Activated CD8-positive, alpha-beta T cell treated with anti-CD3 and anti-CD28 coated beads, Interleukin-2, amount 10 ng/mL, durations not matched to agents 7 days and 5 days (primary cell): ENCODE data around the gene RBMXL3. TPM values are rescaled to one million over a fixed set of nuclear protein-coding genes. Genes with fewer than 3 reads are reported as not detected.
"Not testable (repeated sequence)": the region's sequence is repeated elsewhere in the genome, so short reads cannot be mapped to it uniquely, and the experiment has no call there.

Experiments used
- ATAC-seq: fragments of 150-1000 bp; cut with Tn5 transposase; one replicate; pipeline ENCODE4 v1.10.0; 2021; ENCODE audit warnings: moderate library complexity
- CTCF ChIA-PET: fragments of 350-600 bp; sonication (Branson Sonifier 250); formaldehyde crosslinking; loops from one replicate; lab custom pipeline; 2021; ENCODE audit warnings: antibody characterized with exemption; lab: Charles Lee
- POLR2A ChIA-PET: fragments of 350-600 bp; sonication (Branson Sonifier 250); formaldehyde crosslinking; loops from one replicate; lab custom pipeline; 2021; ENCODE audit warnings: antibody characterized with exemption; lab: Charles Lee
- DNase-seq: peaks from one replicate; pipeline ENCODE4 v3.0.0-alpha.2; 2020
- H3K27ac Mint-ChIP-seq: one replicate; pipeline ENCODE4 v1.8.0; 2021; ENCODE audit warnings: mild to moderate bottlenecking, mixed read lengths
- H3K27me3 Mint-ChIP-seq: one replicate; pipeline ENCODE4 v1.8.0; 2021; ENCODE audit warnings: low read depth, mixed read lengths
- H3K36me3 Mint-ChIP-seq: one replicate; pipeline ENCODE4 v1.8.0; 2021; ENCODE audit warnings: low read depth, mixed read lengths
- H3K4me1 Mint-ChIP-seq: one replicate; pipeline ENCODE4 v1.8.0; 2021; ENCODE audit warnings: low read depth, mixed read lengths
- H3K4me3 Mint-ChIP-seq: one replicate; pipeline ENCODE4 v1.8.0; 2021; ENCODE audit warnings: mild to moderate bottlenecking, mixed read lengths
- H3K9me3 Mint-ChIP-seq: one replicate; pipeline ENCODE4 v1.8.0; 2022; ENCODE audit warnings: mixed read lengths; ENCODE audit not compliant: insufficient read depth
- total RNA-seq, 2 experiments: library from RNA; stranded (reverse); gene quantifications; one replicate each; pipeline ENCODE4 v1.2.3, GENCODE V29; 2021

Gene RBMXL3
- total RNA-seq, 2 experiments from 2014 or later, result not detected

- H3K9me3 Mint-ChIP-seq, result no peaks in the 10 kb centered on the region
- H3K27me3 Mint-ChIP-seq, result no peaks in the 10 kb centered on the region
- DNase-seq (no peak), ATAC-seq (no peak)
- ChIA-PET POLR2A (no interaction called here), CTCF (no interaction called here)
- H3K4me1 Mint-ChIP-seq, result no peaks in the 10 kb centered on the region
- H3K36me3 Mint-ChIP-seq, result no peaks in the 10 kb centered on the region
- no peak overlapping the region for H3K4me3 Mint-ChIP-seq
- no peak overlapping the region for H3K27ac Mint-ChIP-seq
Measured at GRCh38 chrX:115192244-115192700, 3.1 kb downstream of the RBMXL3 start.

GRCh38 chrX:115204040-115204439, 14.8 kb downstream of the RBMXL3 start:
- ChIA-PET CTCF (no interaction called here), POLR2A (no interaction called here)
- ATAC-seq (no peak), DNase-seq (no peak)
- no peaks in the 10 kb centered on the region for H3K27me3 Mint-ChIP-seq
- H3K9me3 Mint-ChIP-seq, result no peaks in the 10 kb centered on the region
- no peaks in the 10 kb centered on the region for H3K4me1 Mint-ChIP-seq
- no peaks in the 10 kb centered on the region for H3K36me3 Mint-ChIP-seq
- H3K27ac Mint-ChIP-seq, result no peak overlapping the region
- no peak overlapping the region for H3K4me3 Mint-ChIP-seq

GRCh38 chrX:115209547-115209946, 20.3 kb downstream of the RBMXL3 start:
- H3K9me3 Mint-ChIP-seq, DNase-seq, CTCF ChIA-PET, H3K4me3 Mint-ChIP-seq, H3K27ac Mint-ChIP-seq, H3K36me3 Mint-ChIP-seq, POLR2A ChIA-PET, H3K27me3 Mint-ChIP-seq, ATAC-seq, H3K4me1 Mint-ChIP-seq: not testable (repeated sequence)

DNA sequence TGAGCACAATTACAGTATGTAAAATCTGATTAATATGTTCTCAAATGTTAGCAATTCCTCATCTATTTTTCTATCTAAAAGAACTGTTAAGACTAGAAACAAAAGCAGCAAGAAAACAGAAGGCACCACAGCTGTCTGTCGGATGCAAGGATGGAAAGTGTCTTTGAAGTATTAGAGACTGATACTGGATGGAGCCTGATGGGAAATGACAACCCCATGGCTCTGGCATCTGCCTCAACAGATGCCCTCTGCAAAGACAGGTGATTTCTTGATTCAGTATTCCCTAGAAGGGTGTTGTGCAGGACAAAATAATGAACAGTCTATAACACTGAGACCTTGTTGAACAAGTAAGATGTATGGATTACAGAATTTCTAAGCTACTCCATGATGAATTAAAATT, 24.9 kb downstream of the RBMXL3 start:
- no peak for ATAC-seq
- CTCF ChIA-PET, result no interaction called here
- no peaks in the 10 kb centered on the region for H3K36me3 Mint-ChIP-seq

GRCh38 chrX:115214605-115215004, 25.4 kb downstream of the RBMXL3 start:
- Mint-ChIP-seq H3K4me1 (no peaks in the 10 kb centered on the region), H3K36me3 (no peaks in the 10 kb centered on the region), H3K27me3 (no peaks in the 10 kb centered on the region), H3K4me3 (no peak overlapping the region), H3K9me3 (no peaks in the 10 kb centered on the region), H3K27ac (no peak overlapping the region)
- no peak for DNase-seq
- ChIA-PET POLR2A (no interaction called here), CTCF (no interaction called here)
- ATAC-seq, result no peak

More for the DNA sequence above, 24.9 kb downstream of the RBMXL3 start:
- no peaks in the 10 kb centered on the region for H3K4me1 Mint-ChIP-seq
- H3K27ac Mint-ChIP-seq, result no peak overlapping the region
- no peaks in the 10 kb centered on the region for H3K9me3 Mint-ChIP-seq
- H3K27me3 Mint-ChIP-seq, result no peaks in the 10 kb centered on the region
- H3K4me3 Mint-ChIP-seq, result no peak overlapping the region
- no peak for DNase-seq
- POLR2A ChIA-PET, result no interaction called here

GRCh38 chrX:115217346-115217745, 28.1 kb downstream of the RBMXL3 start:
- H3K36me3 Mint-ChIP-seq, CTCF ChIA-PET, DNase-seq, H3K4me1 Mint-ChIP-seq, H3K27me3 Mint-ChIP-seq, H3K4me3 Mint-ChIP-seq, H3K27ac Mint-ChIP-seq, POLR2A ChIA-PET, H3K9me3 Mint-ChIP-seq, ATAC-seq: not testable (repeated sequence)

- ChIA-PET POLR2A (no interaction called here), CTCF (no interaction called here)
- Mint-ChIP-seq H3K9me3 (no peaks in the 10 kb centered on the region), H3K4me3 (no peak overlapping the region), H3K27me3 (no peaks in the 10 kb centered on the region), H3K36me3 (no peaks in the 10 kb centered on the region), H3K27ac (no peak overlapping the region), H3K4me1 (no peaks in the 10 kb centered on the region)
- ATAC-seq (no peak), DNase-seq (no peak)
Measured at GRCh38 chrX:115226929-115227328, 37.7 kb downstream of the RBMXL3 start.

DNA sequence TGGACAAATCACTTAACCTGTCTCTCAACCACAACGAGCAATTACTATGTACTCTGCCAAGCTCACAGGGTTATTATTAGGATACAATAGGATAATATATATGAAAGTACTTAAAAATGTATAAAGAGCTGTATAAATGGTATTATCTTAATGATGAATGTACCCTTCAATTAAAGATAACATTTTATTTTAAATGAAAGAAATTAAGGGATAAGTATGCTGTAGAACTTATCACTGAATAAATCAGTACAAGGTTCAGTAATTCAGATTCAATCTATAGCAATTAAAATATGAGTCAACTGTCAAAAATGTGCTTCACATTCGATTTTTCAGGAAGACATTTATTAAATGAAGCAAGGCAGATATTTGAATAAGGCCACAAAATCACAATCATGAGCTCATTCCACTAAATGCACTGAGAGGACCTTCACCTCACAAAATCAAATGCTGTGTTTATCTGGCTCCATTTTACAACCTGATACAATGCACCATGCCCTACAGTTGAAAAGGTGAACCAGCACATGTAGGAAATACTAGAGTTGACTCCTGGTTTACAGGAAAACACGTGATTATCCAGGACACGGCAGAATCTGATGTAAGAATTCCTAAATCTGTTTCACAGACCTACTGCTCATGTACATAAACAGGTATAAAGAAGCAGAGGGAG, 40.3 kb downstream of the RBMXL3 start:
- Mint-ChIP-seq H3K4me1 (no peaks in the 10 kb centered on the region), H3K27me3 (peaks cover 10% of the 10 kb centered on the region), H3K36me3 (no peaks in the 10 kb centered on the region), H3K27ac (no peak overlapping the region), H3K9me3 (no peaks in the 10 kb centered on the region), H3K4me3 (no peak overlapping the region)
- CTCF ChIA-PET, result no interaction called here
- DNase-seq (no peak), ATAC-seq (no peak)
- POLR2A ChIA-PET, result no interaction called here

DNA sequence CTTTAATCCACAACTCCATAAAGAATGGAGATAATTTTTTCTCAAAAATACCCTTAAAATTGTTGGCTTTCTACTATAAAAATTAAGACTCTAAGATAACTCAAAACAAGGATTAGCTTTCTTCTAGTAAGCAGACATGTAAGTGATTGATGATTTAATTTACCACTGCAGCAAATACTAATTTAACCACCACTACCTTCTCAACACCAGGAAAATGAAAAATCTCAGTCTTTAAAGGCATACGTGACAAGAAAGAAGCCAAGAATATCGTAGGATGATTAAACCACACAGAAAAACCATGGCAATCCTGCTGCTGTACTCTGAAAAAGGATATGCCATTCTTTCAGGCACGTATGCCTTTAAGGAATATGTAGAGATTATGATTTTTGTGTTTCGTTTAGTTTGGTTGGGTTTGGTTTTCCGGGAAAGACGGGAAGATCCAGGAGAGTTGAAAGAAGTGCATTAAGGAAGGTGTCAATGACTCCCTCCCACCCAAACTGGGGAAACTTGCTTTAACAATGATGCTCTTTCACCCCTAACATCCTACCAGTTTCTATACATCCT, 43.8 kb downstream of the RBMXL3 start:
- CTCF ChIA-PET, result no interaction called here

GRCh38 chrX:115233497-115234455, 44.6 kb downstream of the RBMXL3 start, which contains the start of gene LRCH2:
Gene LRCH2 (minus strand): TSS chrX:115234096. CDS start chrX:115234041, 55 bp downstream.
- DNase-seq (no peak), ATAC-seq (no peak)
- Mint-ChIP-seq H3K4me3 (no peak within 1 kb of the TSS), H3K4me1 (no peaks in the 10 kb centered on the region), H3K36me3 (no peaks in the 10 kb centered on the region), H3K27me3 (peaks cover 10% of the 10 kb centered on the region), H3K9me3 (no peaks in the 10 kb centered on the region), H3K27ac (no peak within 1 kb of the TSS)
- POLR2A ChIA-PET, result no interaction called here
- CTCF ChIA-PET, result no interaction called here

More for the DNA sequence above, 43.8 kb downstream of the RBMXL3 start:
- Mint-ChIP-seq H3K4me3 (no peak overlapping the region), H3K27me3 (peaks cover 10% of the 10 kb centered on the region), H3K36me3 (no peaks in the 10 kb centered on the region), H3K9me3 (no peaks in the 10 kb centered on the region), H3K27ac (no peak overlapping the region), H3K4me1 (no peaks in the 10 kb centered on the region)
- DNase-seq (no peak), ATAC-seq (no peak)
- POLR2A ChIA-PET, result no interaction called here

GRCh38 chrX:115234461-115234860, 45.3 kb downstream of the RBMXL3 start:
- no peak for DNase-seq
- H3K4me1 Mint-ChIP-seq, result no peaks in the 10 kb centered on the region
- H3K36me3 Mint-ChIP-seq, result no peaks in the 10 kb centered on the region
- ChIA-PET POLR2A (no interaction called here), CTCF (no interaction called here)
- H3K9me3 Mint-ChIP-seq, result no peaks in the 10 kb centered on the region
- H3K27ac Mint-ChIP-seq, result no peak overlapping the region
- peaks cover 10% of the 10 kb centered on the region for H3K27me3 Mint-ChIP-seq
- no peak overlapping the region for H3K4me3 Mint-ChIP-seq
- no peak for ATAC-seq

DNA sequence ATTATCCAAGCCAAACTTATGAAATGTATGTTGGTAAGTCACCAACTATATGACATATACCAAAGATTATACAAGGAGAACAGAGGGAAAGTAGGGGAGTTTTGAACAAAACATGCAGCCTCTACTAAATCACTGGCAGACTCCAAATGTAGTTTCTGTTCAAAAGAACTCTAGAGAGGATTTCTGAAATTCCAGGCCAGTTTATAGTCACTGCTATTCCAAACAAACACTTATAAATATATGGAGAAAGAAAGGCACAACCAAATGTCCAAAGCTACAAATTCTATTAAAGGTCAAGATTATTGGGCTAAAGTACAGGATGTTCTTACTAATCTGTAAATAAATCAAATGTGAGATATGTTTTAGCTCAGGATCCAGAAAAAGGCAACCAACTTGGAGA, 47.4 kb downstream of the RBMXL3 start:
- POLR2A ChIA-PET, result no interaction called here
- H3K27ac Mint-ChIP-seq, result no peak overlapping the region
- H3K27me3 Mint-ChIP-seq, result peaks cover 10% of the 10 kb centered on the region
- no peaks in the 10 kb centered on the region for H3K36me3 Mint-ChIP-seq
- no peak overlapping the region for H3K4me3 Mint-ChIP-seq
- no peak for DNase-seq
- no peaks in the 10 kb centered on the region for H3K4me1 Mint-ChIP-seq
- H3K9me3 Mint-ChIP-seq, result no peaks in the 10 kb centered on the region
- CTCF ChIA-PET, result no interaction called here
- no peak for ATAC-seq
